NCI-H1417 (cell line): ENCODE data around the gene SARS1.

Experiments
- DNase-seq, 3 experiments: peaks; one replicate each; lab custom pipeline; 2025; lab: John Stamatoyannopoulos, UW

The SARS1 gene

DNA sequence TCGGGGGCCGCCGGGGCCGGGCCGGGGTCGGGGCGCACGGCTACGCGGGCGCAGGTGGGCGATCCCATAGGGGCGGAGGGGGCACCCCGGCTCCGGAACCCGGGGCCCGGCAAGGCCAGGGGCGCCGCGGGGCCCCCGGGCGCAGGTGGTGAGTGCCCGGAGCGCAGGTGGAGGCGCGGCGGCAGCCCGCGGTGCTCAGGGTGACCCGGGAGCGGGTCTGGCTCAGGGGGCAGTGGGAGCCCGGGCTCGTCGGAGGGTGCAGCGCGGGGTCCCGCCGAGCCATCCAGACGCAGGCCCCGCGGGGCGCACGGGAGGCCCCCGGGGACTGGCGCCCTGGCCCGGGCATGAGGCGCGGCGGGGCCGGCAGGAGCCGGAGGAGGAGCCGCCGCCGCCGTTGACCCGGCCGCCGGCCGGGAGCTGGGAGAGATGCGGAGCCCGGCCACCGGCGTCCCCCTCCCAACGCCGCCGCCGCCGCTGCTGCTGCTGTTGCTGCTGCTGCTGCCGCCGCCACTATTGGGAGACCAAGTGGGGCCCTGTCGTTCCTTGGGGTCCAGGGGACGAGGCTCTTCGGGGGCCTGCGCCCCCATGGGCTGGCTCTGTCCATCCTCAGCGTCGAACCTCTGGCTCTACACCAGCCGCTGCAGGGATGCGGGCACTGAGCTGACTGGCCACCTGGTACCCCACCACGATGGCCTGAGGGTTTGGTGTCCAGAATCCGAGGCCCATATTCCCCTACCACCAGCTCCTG lies 36.1 kb downstream of the SARS1 start:
- DNase-seq, result peak in 2 of 3 experiments; percentile 57 to 69

DNA sequence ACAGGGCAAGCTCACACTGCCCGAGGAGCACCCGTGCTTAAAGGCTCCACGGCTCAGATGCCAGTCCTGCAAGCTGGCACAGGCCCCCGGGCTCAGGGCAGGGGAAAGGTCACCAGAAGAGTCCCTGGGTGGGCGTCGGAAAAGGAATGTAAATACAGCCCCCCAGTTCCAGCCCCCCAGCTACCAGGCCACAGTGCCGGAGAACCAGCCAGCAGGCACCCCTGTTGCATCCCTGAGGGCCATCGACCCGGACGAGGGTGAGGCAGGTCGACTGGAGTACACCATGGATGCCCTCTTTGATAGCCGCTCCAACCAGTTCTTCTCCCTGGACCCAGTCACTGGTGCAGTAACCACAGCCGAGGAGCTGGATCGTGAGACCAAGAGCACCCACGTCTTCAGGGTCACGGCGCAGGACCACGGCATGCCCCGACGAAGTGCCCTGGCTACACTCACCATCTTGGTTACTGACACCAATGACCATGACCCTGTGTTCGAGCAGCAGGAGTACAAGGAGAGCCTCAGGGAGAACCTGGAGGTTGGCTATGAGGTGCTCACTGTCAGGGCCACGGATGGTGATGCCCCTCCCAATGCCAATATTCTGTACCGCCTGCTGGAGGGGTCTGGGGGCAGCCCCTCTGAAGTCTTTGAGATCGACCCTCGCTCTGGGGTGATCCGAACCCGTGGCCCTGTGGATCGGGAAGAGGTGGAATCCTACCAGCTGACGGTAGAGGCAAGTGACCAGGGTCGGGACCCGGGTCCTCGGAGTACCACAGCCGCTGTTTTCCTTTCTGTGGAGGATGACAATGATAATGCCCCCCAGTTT lies 36.9 kb downstream of the SARS1 start:
- no peak for DNase-seq

DNA sequence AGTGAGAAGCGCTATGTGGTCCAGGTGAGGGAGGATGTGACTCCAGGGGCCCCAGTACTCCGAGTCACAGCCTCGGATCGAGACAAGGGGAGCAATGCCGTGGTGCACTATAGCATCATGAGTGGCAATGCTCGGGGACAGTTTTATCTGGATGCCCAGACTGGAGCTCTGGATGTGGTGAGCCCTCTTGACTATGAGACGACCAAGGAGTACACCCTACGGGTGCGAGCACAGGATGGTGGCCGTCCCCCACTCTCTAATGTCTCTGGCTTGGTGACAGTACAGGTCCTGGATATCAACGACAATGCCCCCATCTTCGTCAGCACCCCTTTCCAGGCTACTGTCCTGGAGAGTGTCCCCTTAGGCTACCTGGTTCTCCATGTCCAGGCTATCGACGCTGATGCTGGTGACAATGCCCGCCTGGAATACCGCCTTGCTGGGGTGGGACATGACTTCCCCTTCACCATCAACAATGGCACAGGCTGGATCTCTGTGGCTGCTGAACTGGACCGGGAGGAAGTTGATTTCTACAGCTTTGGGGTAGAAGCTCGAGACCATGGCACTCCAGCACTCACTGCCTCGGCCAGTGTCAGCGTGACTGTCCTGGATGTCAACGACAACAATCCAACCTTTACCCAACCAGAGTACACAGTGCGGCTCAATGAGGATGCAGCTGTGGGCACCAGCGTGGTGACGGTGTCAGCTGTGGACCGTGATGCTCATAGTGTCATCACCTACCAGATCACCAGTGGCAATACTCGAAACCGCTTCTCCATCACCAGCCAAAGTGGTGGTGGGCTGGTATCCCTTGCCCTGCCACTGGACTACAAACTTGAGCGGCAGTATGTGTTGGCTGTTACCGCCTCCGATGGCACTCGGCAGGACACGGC lies 37.8 kb downstream of the SARS1 start:
- no peak for DNase-seq

DNA sequence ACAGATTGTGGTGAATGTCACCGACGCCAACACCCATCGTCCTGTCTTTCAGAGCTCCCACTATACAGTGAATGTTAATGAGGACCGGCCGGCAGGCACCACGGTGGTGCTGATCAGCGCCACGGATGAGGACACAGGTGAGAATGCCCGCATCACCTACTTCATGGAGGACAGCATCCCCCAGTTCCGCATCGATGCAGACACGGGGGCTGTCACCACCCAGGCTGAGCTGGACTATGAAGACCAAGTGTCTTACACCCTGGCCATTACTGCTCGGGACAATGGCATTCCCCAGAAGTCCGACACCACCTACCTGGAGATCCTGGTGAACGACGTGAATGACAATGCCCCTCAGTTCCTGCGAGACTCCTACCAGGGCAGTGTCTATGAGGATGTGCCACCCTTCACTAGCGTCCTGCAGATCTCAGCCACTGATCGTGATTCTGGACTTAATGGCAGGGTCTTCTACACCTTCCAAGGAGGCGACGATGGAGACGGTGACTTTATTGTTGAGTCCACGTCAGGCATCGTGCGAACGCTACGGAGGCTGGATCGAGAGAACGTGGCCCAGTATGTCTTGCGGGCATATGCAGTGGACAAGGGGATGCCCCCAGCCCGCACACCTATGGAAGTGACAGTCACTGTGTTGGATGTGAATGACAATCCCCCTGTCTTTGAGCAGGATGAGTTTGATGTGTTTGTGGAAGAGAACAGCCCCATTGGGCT lies 38.6 kb downstream of the SARS1 start:
- no peak for DNase-seq

DNA sequence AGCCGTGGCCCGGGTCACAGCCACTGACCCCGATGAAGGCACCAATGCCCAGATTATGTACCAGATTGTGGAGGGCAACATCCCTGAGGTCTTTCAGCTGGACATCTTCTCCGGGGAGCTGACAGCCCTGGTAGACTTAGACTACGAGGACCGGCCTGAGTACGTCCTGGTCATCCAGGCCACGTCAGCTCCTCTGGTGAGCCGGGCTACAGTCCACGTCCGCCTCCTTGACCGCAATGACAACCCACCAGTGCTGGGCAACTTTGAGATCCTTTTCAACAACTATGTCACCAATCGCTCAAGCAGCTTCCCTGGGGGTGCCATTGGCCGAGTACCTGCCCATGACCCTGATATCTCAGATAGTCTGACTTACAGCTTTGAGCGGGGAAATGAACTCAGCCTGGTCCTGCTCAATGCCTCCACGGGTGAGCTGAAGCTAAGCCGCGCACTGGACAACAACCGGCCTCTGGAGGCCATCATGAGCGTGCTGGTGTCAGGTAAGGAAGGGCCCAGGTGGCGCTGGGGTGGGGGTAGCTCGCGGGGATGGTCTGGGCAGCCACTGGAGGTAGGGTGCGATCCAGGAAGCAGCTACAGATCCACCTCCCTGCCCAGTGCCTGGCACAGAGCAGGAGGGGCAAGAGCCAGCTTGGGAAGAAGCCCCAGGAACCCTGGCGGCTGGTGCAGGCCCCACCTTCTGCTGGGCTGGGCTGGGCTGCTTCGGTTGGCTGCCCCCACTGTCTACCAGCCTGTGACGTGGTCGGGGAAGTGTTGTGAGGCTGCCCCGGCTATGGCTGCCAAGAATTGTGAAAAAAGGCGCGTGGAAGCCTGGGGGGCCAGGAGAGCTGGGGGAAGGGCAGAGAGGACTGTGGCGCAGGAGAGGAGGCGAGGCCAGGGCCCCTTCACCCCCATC lies 39.4 kb downstream of the SARS1 start:
- peak in 1 of 3 experiments; percentile 33 for DNase-seq

DNA sequence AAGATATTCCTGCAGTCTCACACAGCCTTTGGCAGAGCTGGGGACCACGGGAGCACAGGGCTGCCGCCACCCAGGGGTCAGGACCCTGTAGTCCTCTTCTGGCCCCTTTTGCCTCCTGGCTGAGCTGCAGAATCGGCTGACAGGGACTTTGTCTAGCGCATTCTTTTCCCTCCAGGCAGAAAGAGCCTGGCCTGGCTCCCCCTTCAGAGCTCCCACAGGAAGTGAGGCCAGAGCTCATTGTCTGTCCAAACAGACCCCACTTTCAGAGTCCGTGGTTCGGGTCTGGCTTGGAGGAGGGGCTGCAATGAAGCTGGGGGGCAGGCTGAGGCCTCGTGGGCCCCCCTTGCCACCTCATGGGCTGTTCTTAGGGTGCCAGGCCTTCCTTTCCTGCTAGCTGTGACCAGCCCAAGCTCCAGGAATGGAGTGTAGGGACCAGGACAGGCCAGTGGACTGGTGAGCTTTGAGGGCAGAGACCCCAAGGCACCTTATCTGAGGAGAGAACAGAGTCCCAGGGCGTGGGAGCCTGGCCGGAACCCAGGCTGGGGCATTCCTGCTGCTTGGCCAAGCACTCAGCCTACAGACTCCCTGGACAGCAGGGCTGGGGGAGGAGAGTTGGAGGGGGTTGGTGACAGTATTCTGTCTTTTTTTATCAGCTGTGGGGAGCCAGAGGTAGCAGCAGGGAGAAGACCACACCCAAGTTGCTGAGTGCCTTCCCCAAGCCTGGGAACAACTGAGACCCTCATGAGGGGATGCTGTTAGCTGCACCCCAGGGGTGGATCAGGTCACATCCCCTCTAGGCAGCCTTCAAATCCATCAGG lies 40.3 kb downstream of the SARS1 start:
- peak in 1 of 3 experiments; percentile 33 for DNase-seq

DNA sequence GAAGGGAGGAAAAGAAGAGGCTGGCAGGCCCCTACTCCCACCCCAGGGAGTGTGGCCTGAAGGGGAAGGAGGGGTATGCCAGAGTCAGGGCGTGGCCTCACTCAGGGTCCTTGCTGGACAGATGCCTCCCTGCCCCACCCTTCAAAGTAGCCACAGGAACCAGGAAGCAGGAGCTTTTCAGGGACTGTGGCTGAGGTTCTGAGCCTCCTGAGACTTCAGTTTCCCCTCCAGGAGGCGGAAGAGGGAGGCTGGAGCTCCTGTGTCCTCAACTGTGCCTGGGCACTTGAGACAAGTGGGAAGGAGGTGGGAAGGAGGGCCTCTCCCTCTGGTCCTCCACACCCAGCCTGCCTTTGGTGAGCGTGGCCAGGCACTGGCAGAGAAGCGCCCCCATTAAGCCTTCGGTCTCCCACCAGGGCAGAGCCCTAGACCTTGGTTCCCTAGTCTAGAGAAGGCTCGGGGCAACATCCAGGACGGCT lies 40.9 kb downstream of the SARS1 start:
- DNase-seq, result peak in 1 of 3 experiments; percentile 8

DNA sequence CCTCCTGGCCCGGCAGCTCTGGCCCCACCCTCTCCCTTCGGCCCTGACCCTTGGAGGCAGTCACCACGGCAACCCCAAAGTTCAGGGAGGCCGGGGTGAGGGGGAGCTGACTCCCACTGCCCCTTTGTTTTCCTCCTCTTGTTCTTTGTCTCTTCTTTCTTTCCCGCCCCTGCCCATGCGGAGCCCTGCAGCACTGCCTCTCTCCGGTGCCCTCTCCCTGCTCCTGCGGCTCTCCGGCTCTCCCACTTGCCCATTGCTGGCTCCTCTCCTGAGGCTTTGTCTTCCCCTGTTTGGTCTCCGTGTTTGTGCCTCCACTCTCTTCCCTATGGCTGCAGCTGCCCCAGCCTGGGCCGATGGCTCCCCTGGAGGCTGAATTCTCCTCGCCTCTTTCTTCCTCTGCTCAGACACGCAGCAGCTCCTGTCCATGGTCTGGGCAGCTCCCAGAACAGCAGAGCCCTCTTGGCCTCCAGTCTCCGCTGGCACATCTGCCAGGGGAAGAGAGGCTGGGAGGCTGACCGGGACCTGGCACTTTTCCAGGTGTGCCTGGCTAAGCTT lies 41.5 kb downstream of the SARS1 start:
- peak in 1 of 3 experiments; percentile 23 for DNase-seq

DNA sequence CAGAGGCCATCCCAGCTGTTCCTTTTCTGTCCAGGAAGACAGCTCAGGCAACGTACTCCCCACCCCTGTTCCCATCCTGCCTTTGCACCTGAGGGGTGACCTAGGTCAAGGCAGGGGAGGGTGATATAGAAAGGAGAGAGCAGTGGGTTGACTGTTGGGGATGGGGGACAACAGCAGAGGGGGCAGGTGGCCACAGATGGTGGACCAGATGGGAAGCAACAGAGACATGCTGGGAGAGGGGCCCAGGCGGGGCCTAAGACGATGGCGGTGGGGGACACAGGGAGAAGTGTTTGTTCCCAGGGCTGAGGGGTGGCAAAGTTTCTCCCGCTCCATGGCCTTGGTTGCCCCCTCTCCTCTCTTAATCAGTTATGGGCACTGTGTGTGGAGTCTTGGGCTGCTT lies 42.0 kb downstream of the SARS1 start:
- DNase-seq, result no peak

DNA sequence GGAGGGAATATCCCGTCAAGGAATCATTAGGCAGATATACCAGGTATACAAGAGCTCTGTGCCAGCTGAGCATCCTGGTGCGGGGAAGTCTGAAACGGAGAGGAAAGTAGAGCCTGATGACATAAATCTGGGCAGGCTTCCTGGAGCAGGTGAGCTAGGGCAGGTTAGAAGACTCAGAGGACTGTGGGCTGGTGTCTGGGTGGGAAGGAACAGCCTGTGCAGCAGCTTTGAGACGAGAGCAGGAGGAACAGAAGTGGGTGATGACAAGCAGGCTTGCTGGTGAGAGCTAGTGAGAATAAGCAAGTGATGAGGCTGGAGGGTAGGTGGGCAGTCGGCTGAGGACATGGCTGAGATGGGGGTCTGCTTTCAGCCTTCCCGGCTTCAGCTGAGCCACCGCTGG lies 42.4 kb downstream of the SARS1 start:
- no peak for DNase-seq

DNA sequence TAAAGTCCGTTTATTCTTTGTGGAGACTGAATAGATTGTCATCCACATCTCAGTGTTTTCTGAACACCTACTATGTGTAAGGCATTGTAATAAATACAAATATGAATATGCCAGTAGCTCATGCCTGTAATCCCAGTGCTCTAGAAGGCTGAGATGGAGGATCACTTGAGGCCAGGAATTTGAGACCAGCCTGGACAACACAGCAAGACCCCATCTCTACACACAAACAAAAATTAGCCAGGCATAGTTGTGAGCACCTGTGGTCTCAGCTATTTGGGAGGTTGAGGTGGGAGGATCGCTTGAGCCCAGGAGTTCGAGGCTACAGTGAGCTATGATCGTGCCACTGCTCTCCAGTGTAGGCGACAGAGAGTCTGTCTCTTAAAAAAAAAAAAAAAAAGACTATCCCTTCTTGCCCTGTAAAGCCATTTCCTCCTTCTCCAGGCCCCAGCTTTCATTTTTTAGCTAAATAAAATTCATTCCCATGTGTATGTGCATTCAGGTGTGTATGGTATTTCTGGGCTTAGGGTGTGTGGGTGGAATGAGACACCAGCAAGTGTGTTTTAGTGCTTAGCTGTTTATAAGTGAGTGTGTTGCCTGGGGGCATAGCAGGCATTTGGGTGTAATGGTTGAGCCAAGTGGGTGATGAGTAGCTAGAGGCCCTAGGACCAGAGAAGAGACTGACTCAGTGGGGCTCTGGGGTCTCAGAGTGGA lies 43.4 kb downstream of the SARS1 start:
- DNase-seq, result no peak

DNA sequence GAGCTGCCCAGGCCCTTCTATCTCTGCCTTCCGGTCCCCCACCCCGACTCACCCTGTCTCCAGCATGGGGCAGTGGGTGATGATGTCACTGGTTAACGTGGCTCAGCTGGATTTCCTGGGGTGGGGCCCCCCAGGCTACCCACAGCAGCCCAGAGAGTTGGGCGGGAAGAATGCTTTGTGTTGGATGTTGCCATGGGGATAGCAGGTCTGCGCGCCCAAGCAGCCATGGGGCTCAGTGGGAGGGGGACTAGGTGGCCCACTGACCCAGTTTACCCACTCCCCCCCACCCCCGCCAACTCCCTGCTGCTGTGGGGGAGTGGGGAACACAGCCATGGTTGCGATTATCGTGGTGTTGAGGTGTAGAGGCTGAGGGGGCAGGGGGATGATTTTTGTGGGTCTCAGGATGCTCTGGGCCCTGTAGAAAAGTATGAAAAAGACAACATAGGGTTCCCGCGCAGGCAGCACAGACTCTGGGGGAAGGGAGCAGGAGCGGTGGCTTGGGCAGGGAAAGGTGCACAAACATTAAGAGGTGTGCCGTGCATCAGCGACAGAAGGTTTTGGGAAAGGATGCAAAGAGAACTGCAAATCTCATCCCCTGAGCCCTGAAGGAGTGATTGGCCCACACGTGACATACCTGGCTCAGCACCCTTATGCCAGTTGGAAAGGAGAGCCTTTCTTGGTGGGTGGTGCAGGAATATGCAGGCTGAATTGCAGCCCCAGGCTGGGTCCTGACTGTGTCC lies 44.1 kb downstream of the SARS1 start:
- DNase-seq, result peak in 2 of 3 experiments; percentile 55 to 69

DNA sequence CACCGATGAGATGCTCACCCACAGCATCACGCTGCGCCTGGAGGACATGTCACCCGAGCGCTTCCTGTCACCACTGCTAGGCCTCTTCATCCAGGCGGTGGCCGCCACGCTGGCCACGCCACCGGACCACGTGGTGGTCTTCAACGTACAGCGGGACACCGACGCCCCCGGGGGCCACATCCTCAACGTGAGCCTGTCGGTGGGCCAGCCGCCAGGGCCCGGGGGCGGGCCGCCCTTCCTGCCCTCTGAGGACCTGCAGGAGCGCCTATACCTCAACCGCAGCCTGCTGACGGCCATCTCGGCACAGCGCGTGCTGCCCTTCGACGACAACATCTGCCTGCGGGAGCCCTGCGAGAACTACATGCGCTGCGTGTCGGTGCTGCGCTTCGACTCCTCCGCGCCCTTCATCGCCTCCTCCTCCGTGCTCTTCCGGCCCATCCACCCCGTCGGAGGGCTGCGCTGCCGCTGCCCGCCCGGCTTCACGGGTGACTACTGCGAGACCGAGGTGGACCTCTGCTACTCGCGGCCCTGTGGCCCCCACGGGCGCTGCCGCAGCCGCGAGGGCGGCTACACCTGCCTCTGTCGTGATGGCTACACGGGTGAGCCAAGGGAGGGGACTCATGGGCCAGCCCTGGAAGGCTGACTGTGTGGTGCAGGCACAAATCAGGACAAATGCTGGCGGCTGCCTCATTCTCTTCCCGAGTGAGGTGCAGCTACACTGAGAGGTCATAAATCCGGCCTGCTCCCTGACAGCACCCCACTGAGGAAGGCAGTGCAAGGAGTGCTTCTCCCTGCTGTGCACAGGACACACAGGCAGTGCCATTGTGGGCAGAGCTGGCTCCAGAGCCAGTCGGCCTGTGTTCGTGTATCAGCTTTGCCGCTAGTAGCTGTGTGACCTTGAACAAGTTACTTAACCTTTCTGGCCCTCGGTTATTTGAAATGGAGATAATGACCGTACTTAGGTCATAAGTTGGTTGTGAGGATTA lies 45.1 kb downstream of the SARS1 start:
- DNase-seq, result peak in 2 of 3 experiments; percentile 63 to 79

DNA sequence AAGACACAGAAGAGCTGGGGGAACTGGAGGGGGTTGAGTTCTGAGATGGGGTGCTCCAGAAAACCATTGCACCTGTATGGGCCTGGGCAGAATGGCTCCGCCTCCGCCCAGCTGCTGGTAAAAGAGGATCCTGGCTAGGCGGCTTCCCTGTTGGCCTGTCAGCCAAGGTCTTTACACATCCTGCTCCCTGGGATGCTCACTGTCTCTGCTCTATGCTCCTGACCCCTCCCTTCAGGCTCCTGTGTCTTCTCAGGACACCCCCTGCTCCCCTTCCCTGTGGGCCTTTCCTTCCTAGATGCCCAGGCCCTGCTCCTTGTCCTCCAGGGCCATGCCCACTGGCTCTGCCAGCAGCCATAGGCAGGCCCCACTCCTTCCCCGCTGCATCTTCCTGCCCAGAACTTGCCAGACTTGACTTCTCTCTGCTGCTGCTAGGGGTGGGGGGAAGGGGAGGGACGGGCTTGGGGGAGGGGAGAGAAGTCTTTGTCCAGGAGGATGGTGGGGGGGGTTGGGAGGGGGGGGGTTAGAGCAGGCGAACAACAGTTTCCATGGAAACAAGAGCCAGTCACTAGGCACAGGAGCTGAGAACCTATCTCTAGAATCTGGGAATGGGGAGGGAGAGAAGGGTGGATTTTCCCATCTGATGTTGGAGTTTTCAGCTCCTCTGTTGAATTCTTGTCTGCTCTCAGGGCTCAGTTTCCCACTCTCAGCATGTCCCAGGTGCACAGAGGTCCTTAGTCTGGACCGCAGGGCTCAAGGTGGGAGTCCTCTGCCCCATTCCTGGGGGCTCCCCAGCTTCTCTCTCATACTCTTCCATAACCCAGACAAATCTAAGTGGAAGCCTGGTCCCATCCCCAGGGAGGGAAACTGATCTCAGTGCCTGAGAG lies 46.2 kb downstream of the SARS1 start:
- DNase-seq, result peak in 2 of 3 experiments; percentile 69 to 77

DNA sequence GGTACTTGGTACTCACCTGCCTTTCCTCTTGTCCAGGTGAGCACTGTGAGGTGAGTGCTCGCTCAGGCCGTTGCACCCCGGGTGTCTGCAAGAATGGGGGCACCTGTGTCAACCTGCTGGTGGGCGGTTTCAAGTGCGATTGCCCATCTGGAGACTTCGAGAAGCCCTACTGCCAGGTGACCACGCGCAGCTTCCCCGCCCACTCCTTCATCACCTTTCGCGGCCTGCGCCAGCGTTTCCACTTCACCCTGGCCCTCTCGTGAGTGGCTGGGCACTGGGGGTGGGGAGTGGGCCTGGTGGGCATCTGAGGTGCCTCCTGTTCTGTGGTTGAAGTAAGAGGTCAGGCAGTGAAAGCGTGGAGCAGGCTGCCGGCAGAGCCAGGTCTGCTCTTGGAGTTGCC lies 47.3 kb downstream of the SARS1 start:
- peak in 1 of 3 experiments; percentile 6 for DNase-seq
